H9 (cell line): ENCODE measurements around the gene NBEAL1. TPM values are rescaled to one million over a fixed set of nuclear protein-coding genes. Genes with fewer than 3 reads are reported as not detected.

ENCODE experiments used
- DNase-seq: peaks from one replicate; pipeline ENCODE4 v3.0.0-alpha.2; 2017
- H2AFZ ChIP-seq: one replicate; pipeline ENCODE4 v1.6.1; 2013; ENCODE audit warnings: mild to moderate bottlenecking, low read length, control low read depth, moderate library complexity
- H2AK5ac ChIP-seq: 2 replicates; pipeline ENCODE4 v1.6.1; 2013; ENCODE audit warnings: low read length, control low read depth, mixed read lengths; ENCODE audit not compliant: insufficient read length
- H2BK120ac ChIP-seq: one replicate; pipeline ENCODE4 v1.6.1; 2013; ENCODE audit warnings: low read depth, mild to moderate bottlenecking, low read length, control low read depth, inconsistent platforms; ENCODE audit not compliant: poor library complexity, severe bottlenecking
- H2BK12ac ChIP-seq: 2 replicates; pipeline ENCODE4 v1.6.1; 2013; ENCODE audit warnings: low read length, control low read depth, mixed read lengths, low read depth; ENCODE audit not compliant: insufficient read length
- H2BK15ac ChIP-seq: 2 replicates; pipeline ENCODE4 v1.6.1; 2013; ENCODE audit warnings: low read depth, low read length, control low read depth
- H2BK20ac ChIP-seq: one replicate; pipeline ENCODE4 v1.6.1; 2013; ENCODE audit warnings: low read depth, mild to moderate bottlenecking, low read length, control low read depth, inconsistent platforms; ENCODE audit not compliant: poor library complexity, severe bottlenecking
- H2BK5ac ChIP-seq: 2 replicates; pipeline ENCODE4 v1.6.1; 2013; ENCODE audit warnings: low read length, control low read depth, mixed read lengths; ENCODE audit not compliant: insufficient read length
- H3K14ac ChIP-seq: 2 replicates; pipeline ENCODE4 v1.6.1; 2013; ENCODE audit warnings: low read length, control low read depth; ENCODE audit not compliant: insufficient read depth
- H3K18ac ChIP-seq: 2 replicates; pipeline ENCODE4 v1.6.1; 2013; ENCODE audit warnings: low read depth, mild to moderate bottlenecking, mixed read lengths, low read length, control low read depth; ENCODE audit not compliant: insufficient read length
- H3K23ac ChIP-seq: 2 replicates; pipeline ENCODE4 v1.6.1; 2013; ENCODE audit warnings: low read length, control low read depth, mixed read lengths, low read depth; ENCODE audit not compliant: insufficient read length
- H3K23me2 ChIP-seq: 2 replicates; pipeline ENCODE4 v1.6.1; 2013; ENCODE audit warnings: low read depth, mild to moderate bottlenecking, mixed read lengths, low read length, control low read depth; ENCODE audit not compliant: insufficient read length, poor library complexity, severe bottlenecking
- H3K27ac ChIP-seq: 2 replicates; pipeline ENCODE4 v1.5.1; 2013; ENCODE audit warnings: low read length, control low read depth, mixed read lengths, low read depth; ENCODE audit not compliant: insufficient read length
- H3K27me3 ChIP-seq: 2 replicates; pipeline ENCODE4 v1.6.1; 2013; ENCODE audit warnings: low read length, control low read depth, inconsistent platforms; ENCODE audit not compliant: insufficient read depth
- H3K4ac ChIP-seq: 2 replicates; pipeline ENCODE4 v1.6.1; 2013; ENCODE audit warnings: low read depth, mild to moderate bottlenecking, control low read depth, inconsistent platforms, low read length, moderate library complexity
- H3K4me1 ChIP-seq: 2 replicates; pipeline ENCODE4 v1.6.1; 2013; ENCODE audit warnings: low read length, control low read depth, inconsistent platforms; ENCODE audit not compliant: insufficient read depth
- H3K4me2 ChIP-seq: 2 replicates; pipeline ENCODE4 v1.6.1; 2013; ENCODE audit warnings: low read length, control low read depth, mixed read lengths; ENCODE audit not compliant: insufficient read length, insufficient read depth
- H3K56ac ChIP-seq: 2 replicates; pipeline ENCODE4 v1.6.1; 2013; ENCODE audit warnings: low read depth, mild to moderate bottlenecking, mixed read lengths, low read length, control low read depth; ENCODE audit not compliant: insufficient read length
- H3K79me1 ChIP-seq: 2 replicates; pipeline ENCODE4 v1.6.1; 2013; ENCODE audit warnings: low read depth, mild to moderate bottlenecking, moderate library complexity, low read length, control low read depth, inconsistent platforms; ENCODE audit not compliant: insufficient read depth, poor library complexity, severe bottlenecking
- H3K79me2 ChIP-seq: 2 replicates; pipeline ENCODE4 v1.6.1; 2013; ENCODE audit warnings: low read length, control low read depth, inconsistent platforms; ENCODE audit not compliant: insufficient read depth
- H3K9ac ChIP-seq: 2 replicates; pipeline ENCODE4 v1.6.1; 2013; ENCODE audit warnings: low read length, control low read depth, mixed read lengths; ENCODE audit not compliant: insufficient read length; ENCODE audit errors: extremely low read depth
- H3K9me3 ChIP-seq: one replicate; pipeline ENCODE4 v1.6.1; 2013; ENCODE audit warnings: low read depth, low read length, inconsistent platforms; ENCODE audit not compliant: control insufficient read depth
- H3T11ph ChIP-seq: one replicate; pipeline ENCODE4 v1.6.1; 2013; ENCODE audit warnings: mild to moderate bottlenecking, low read length, control low read depth, inconsistent platforms
- H4K20me1 ChIP-seq: one replicate; pipeline ENCODE4 v1.6.1; 2013; ENCODE audit not compliant: control insufficient read depth, insufficient read length, insufficient read depth
- H4K5ac ChIP-seq: 2 replicates; pipeline ENCODE4 v1.6.1; 2013; ENCODE audit warnings: low read depth, mild to moderate bottlenecking, mixed read lengths, low read length, control low read depth; ENCODE audit not compliant: insufficient read length
- H4K8ac ChIP-seq: replicated peaks from 2 replicates; pipeline ENCODE4 v1.6.1; 2013; ENCODE audit warnings: low read length, control low read depth, mixed read lengths, low read depth; ENCODE audit not compliant: insufficient read length
- H4K91ac ChIP-seq: 2 replicates; pipeline ENCODE4 v1.6.1; 2013; ENCODE audit warnings: low read depth, mild to moderate bottlenecking, moderate library complexity, mixed read lengths, low read length, control low read depth; ENCODE audit not compliant: insufficient read length
- H3K27ac Mint-ChIP-seq, 3 experiments: 2 replicates in 2 of 3; 3 replicates in 1 of 3; pipeline ENCODE4 v1.8.0; 2020 to 2021; ENCODE audit warnings: mixed read lengths in 3 of 3, mild to moderate bottlenecking in 1 of 3, moderate library complexity in 1 of 3
- H3K27me3 Mint-ChIP-seq: 2 replicates; pipeline ENCODE4 v1.8.0; 2021; ENCODE audit warnings: low read depth, mild to moderate bottlenecking, moderate library complexity, mixed read lengths
- H3K36me3 Mint-ChIP-seq, 3 experiments: 2 replicates in 2 of 3; 3 replicates in 1 of 3; pipeline ENCODE4 v1.8.0; 2020 to 2021; ENCODE audit warnings: low read depth in 3 of 3, mixed read lengths in 3 of 3; ENCODE audit not compliant: insufficient read depth in 1 of 3
- H3K4me1 Mint-ChIP-seq, 2 experiments: 2 replicates each; pipeline ENCODE4 v1.8.0; 2020; ENCODE audit warnings: mixed read lengths in 2 of 2
- H3K4me3 Mint-ChIP-seq, 2 experiments: 2 replicates in 1 of 2; 3 replicates in 1 of 2; pipeline ENCODE4 v1.8.0; 2020 to 2021; ENCODE audit warnings: mild to moderate bottlenecking in 2 of 2, mixed read lengths in 2 of 2, moderate library complexity in 1 of 2
- H3K9me3 Mint-ChIP-seq, 2 experiments: 2 replicates in 1 of 2; 3 replicates in 1 of 2; pipeline ENCODE4 v1.8.0; 2020; ENCODE audit warnings: mild to moderate bottlenecking in 2 of 2, mixed read lengths in 2 of 2, moderate library complexity in 1 of 2
- total RNA-seq: library from RNA; stranded (reverse); gene quantifications from 2 replicates; pipeline ENCODE4 v1.2.1, GENCODE V29; 2021
- TF ChIP-seq, protein P1 (sequence below): fragments of 200-600 bp; sonication (generic); conservative IDR thresholded peaks from 3 replicates; pipeline ENCODE4 v1.8.0; 2021; ENCODE audit warnings: antibody characterized with exemption, mild to moderate bottlenecking

Gene NBEAL1
- total RNA-seq, 1 experiment from 2014 or later: 10.1 TPM

GRCh38 chr2:203072371-203072770, 57.7 kb downstream of the NBEAL1 start:
- no peak overlapping the region for H2BK120ac ChIP-seq
- no peaks in the 10 kb centered on the region for H3K23me2 ChIP-seq
- Mint-ChIP-seq H3K36me3 (peaks cover 4 to 9% (median 6%) of the 10 kb centered on the region in 3 experiments; a peak in 6 of 7 replicates), H3K27me3 (no peaks in the 10 kb centered on the region), H3K27ac (no peak overlapping the region), H3K9me3 (peaks cover 2 to 3% of the 10 kb centered on the region in 2 experiments; a peak in 3 of 5 replicates), H3K4me3 (no peak overlapping the region), H3K4me1 (no peaks in the 10 kb centered on the region)
- H3K14ac ChIP-seq: no peak overlapping the region
- no peak overlapping the region for H4K5ac ChIP-seq
- no peak overlapping the region for H2BK12ac ChIP-seq
- no peak overlapping the region for H2BK15ac ChIP-seq
- TF ChIP-seq, protein P1, sequence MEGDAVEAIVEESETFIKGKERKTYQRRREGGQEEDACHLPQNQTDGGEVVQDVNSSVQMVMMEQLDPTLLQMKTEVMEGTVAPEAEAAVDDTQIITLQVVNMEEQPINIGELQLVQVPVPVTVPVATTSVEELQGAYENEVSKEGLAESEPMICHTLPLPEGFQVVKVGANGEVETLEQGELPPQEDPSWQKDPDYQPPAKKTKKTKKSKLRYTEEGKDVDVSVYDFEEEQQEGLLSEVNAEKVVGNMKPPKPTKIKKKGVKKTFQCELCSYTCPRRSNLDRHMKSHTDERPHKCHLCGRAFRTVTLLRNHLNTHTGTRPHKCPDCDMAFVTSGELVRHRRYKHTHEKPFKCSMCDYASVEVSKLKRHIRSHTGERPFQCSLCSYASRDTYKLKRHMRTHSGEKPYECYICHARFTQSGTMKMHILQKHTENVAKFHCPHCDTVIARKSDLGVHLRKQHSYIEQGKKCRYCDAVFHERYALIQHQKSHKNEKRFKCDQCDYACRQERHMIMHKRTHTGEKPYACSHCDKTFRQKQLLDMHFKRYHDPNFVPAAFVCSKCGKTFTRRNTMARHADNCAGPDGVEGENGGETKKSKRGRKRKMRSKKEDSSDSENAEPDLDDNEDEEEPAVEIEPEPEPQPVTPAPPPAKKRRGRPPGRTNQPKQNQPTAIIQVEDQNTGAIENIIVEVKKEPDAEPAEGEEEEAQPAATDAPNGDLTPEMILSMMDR: no peak
- no peak overlapping the region for H3K4me2 ChIP-seq
- no peaks in the 10 kb centered on the region for H3K27me3 ChIP-seq
- H3K79me2 ChIP-seq: no peaks in the 10 kb centered on the region
- no peaks in the 10 kb centered on the region for H3K4me1 ChIP-seq
- H2BK20ac ChIP-seq: no peak overlapping the region
- no peaks in the 10 kb centered on the region for H3K79me1 ChIP-seq
- no peak overlapping the region for H2BK5ac ChIP-seq
- H4K8ac ChIP-seq: no peak overlapping the region
- no peak overlapping the region for H3K9ac ChIP-seq
- no peaks in the 10 kb centered on the region for H3K9me3 ChIP-seq
- H2AK5ac ChIP-seq: no peak overlapping the region
- H3K27ac ChIP-seq: no peak overlapping the region
- no peak overlapping the region for H3K4ac ChIP-seq
- no peak overlapping the region for H3T11ph ChIP-seq
- no peak overlapping the region for H3K56ac ChIP-seq
- no peak overlapping the region for H4K91ac ChIP-seq
- no peak overlapping the region for H3K18ac ChIP-seq
- no peak overlapping the region for H2AFZ ChIP-seq
- no peak for DNase-seq
- H3K23ac ChIP-seq: no peak overlapping the region
- no peaks in the 10 kb centered on the region for H4K20me1 ChIP-seq
